Hematopoietic multipotent progenitor cell treated with erythropoietin and hydrocortisone succinate and interleukin-3 and kit ligand, for 6 days (in vitro differentiated cells): ENCODE measurements around the gene NFS1.

Experiments
- DNase-seq: peaks from one replicate; pipeline ENCODE4 v3.0.0-alpha.2; 2015

Gene NFS1

GRCh38 chr20:35635652-35636051 lies 63.5 kb downstream of the NFS1 start:
- no peak for DNase-seq

GRCh38 chr20:35632539-35633115 lies 66.5 kb downstream of the NFS1 start:
- no peak for DNase-seq

- DNase-seq: no peak
Measured at GRCh38 chr20:35630636-35631035, 68.5 kb downstream of the NFS1 start.

GRCh38 chr20:35629427-35630145 lies 69.6 kb downstream of the NFS1 start:
- DNase-seq: peak; percentile 57

GRCh38 chr20:35627121-35627520 lies 72.0 kb downstream of the NFS1 start:
- DNase-seq: no peak

- DNase-seq: no peak
Measured at GRCh38 chr20:35626386-35627001, 72.7 kb downstream of the NFS1 start.

- no peak for DNase-seq
Measured at GRCh38 chr20:35625584-35626385, 73.4 kb downstream of the NFS1 start.

GRCh38 chr20:35621560-35621946 lies 77.6 kb downstream of the NFS1 start:
- no peak for DNase-seq

GRCh38 chr20:35620818-35621559 lies 78.2 kb downstream of the NFS1 start:
- DNase-seq: no peak

GRCh38 chr20:35619196-35620095 lies 79.7 kb downstream of the NFS1 start:
- peak; percentile 90 for DNase-seq

GRCh38 chr20:35618263-35619131 lies 80.7 kb downstream of the NFS1 start:
- DNase-seq: peak; percentile 53
